Activated naive CD4-positive, alpha-beta T cell treated with anti-CD3 and anti-CD28 coated beads, Interleukin-2, amount 50 U/mL, for 24 hours (primary cell): ENCODE measurements around the gene MRPL46.
A peak's percentile ranks its signal among the peaks of the same experiment; 100 is the strongest.
"Not testable (repeated sequence)": the region's sequence is repeated elsewhere in the genome, so short reads cannot be mapped to it uniquely, and the experiment has no call there.

Experiments used
- H3K27ac Mint-ChIP-seq: one replicate; pipeline ENCODE4 v1.8.0; 2021; ENCODE audit warnings: mild to moderate bottlenecking, mixed read lengths
- H3K27me3 Mint-ChIP-seq: one replicate; pipeline ENCODE4 v1.8.0; 2021; ENCODE audit warnings: mixed read lengths
- H3K36me3 Mint-ChIP-seq: one replicate; pipeline ENCODE4 v1.8.0; 2021; ENCODE audit warnings: mixed read lengths
- H3K4me1 Mint-ChIP-seq: one replicate; pipeline ENCODE4 v1.8.0; 2021; ENCODE audit warnings: mixed read lengths
- H3K4me3 Mint-ChIP-seq: one replicate; pipeline ENCODE4 v1.8.0; 2021; ENCODE audit warnings: mild to moderate bottlenecking, mixed read lengths
- H3K9me3 Mint-ChIP-seq: one replicate; pipeline ENCODE4 v1.8.0; 2021; ENCODE audit warnings: mixed read lengths

The MRPL46 gene

GRCh38 chr15:88487796-88488523 is 20.8 kb upstream of the MRPL46 start:
- Mint-ChIP-seq H3K36me3 (peaks cover 2% of the 10 kb centered on the region), H3K9me3 (no peaks in the 10 kb centered on the region), H3K4me3 (no peak overlapping the region), H3K27me3 (no peaks in the 10 kb centered on the region), H3K27ac (no peak overlapping the region), H3K4me1 (no peaks in the 10 kb centered on the region)

- no peak overlapping the region for H3K4me3 Mint-ChIP-seq
- H3K36me3 Mint-ChIP-seq = peaks cover 2% of the 10 kb centered on the region
- no peaks in the 10 kb centered on the region for H3K27me3 Mint-ChIP-seq
- no peak overlapping the region for H3K27ac Mint-ChIP-seq
- no peaks in the 10 kb centered on the region for H3K9me3 Mint-ChIP-seq
- no peaks in the 10 kb centered on the region for H3K4me1 Mint-ChIP-seq
Measured at GRCh38 chr15:88487178-88487795, 20.1 kb upstream of the MRPL46 start.

- no peak overlapping the region for H3K27ac Mint-ChIP-seq
Measured at GRCh38 chr15:88484682-88485331, 17.6 kb upstream of the MRPL46 start.

GRCh38 chr15:88482263-88482662 is 15.1 kb upstream of the MRPL46 start:
- no peaks in the 10 kb centered on the region for H3K9me3 Mint-ChIP-seq
- H3K36me3 Mint-ChIP-seq = peaks cover 5% of the 10 kb centered on the region
- no peak overlapping the region for H3K27ac Mint-ChIP-seq
- H3K4me1 Mint-ChIP-seq = no peaks in the 10 kb centered on the region
- H3K27me3 Mint-ChIP-seq = no peaks in the 10 kb centered on the region
- no peak overlapping the region for H3K4me3 Mint-ChIP-seq

More at GRCh38 chr15:88484682-88485331, 17.6 kb upstream of the MRPL46 start:
- Mint-ChIP-seq H3K27me3 (no peaks in the 10 kb centered on the region), H3K4me3 (no peak overlapping the region), H3K9me3 (no peaks in the 10 kb centered on the region), H3K4me1 (no peaks in the 10 kb centered on the region), H3K36me3 (peaks cover 5% of the 10 kb centered on the region)

- no peaks in the 10 kb centered on the region for H3K9me3 Mint-ChIP-seq
- H3K36me3 Mint-ChIP-seq = peaks cover 5% of the 10 kb centered on the region
- no peaks in the 10 kb centered on the region for H3K27me3 Mint-ChIP-seq
- H3K4me1 Mint-ChIP-seq = no peaks in the 10 kb centered on the region
- no peak overlapping the region for H3K27ac Mint-ChIP-seq
- no peak overlapping the region for H3K4me3 Mint-ChIP-seq
Measured at GRCh38 chr15:88480981-88481380, 13.8 kb upstream of the MRPL46 start.

GRCh38 chr15:88479169-88479568 is 12.0 kb upstream of the MRPL46 start:
- Mint-ChIP-seq H3K27me3 (no peaks in the 10 kb centered on the region), H3K4me1 (no peaks in the 10 kb centered on the region), H3K9me3 (no peaks in the 10 kb centered on the region), H3K27ac (no peak overlapping the region), H3K4me3 (no peak overlapping the region), H3K36me3 (peaks cover 3% of the 10 kb centered on the region)

GRCh38 chr15:88477904-88478303 is 10.7 kb upstream of the MRPL46 start:
- H3K27ac Mint-ChIP-seq = no peak overlapping the region
- no peak overlapping the region for H3K4me3 Mint-ChIP-seq
- peaks cover 3% of the 10 kb centered on the region for H3K36me3 Mint-ChIP-seq
- H3K9me3 Mint-ChIP-seq = no peaks in the 10 kb centered on the region
- no peaks in the 10 kb centered on the region for H3K27me3 Mint-ChIP-seq
- H3K4me1 Mint-ChIP-seq = no peaks in the 10 kb centered on the region

- H3K4me1 Mint-ChIP-seq = peaks cover 2% of the 10 kb centered on the region
- H3K27me3 Mint-ChIP-seq = no peaks in the 10 kb centered on the region
- H3K27ac Mint-ChIP-seq = no peak overlapping the region
- no peak overlapping the region for H3K4me3 Mint-ChIP-seq
- H3K36me3 Mint-ChIP-seq = peaks cover 4% of the 10 kb centered on the region
- no peaks in the 10 kb centered on the region for H3K9me3 Mint-ChIP-seq
Measured at GRCh38 chr15:88477126-88477525, 9.9 kb upstream of the MRPL46 start.

- no peaks in the 10 kb centered on the region for H3K27me3 Mint-ChIP-seq
- H3K4me3 Mint-ChIP-seq = no peak overlapping the region
- no peaks in the 10 kb centered on the region for H3K9me3 Mint-ChIP-seq
- peaks cover 6% of the 10 kb centered on the region for H3K36me3 Mint-ChIP-seq
- peaks cover 7% of the 10 kb centered on the region for H3K4me1 Mint-ChIP-seq
- no peak overlapping the region for H3K27ac Mint-ChIP-seq
Measured at GRCh38 chr15:88476635-88477060, 9.5 kb upstream of the MRPL46 start.

- not testable (repeated sequence) for H3K36me3 Mint-ChIP-seq, H3K27me3 Mint-ChIP-seq, H3K9me3 Mint-ChIP-seq, H3K4me3 Mint-ChIP-seq, H3K4me1 Mint-ChIP-seq, H3K27ac Mint-ChIP-seq
Measured at GRCh38 chr15:88473661-88474293, 6.6 kb upstream of the MRPL46 start.

GRCh38 chr15:88472225-88472624 is 5.0 kb upstream of the MRPL46 start:
- H3K4me1 Mint-ChIP-seq = peaks cover 15% of the 10 kb centered on the region
- H3K9me3 Mint-ChIP-seq = no peaks in the 10 kb centered on the region
- H3K27me3 Mint-ChIP-seq = no peaks in the 10 kb centered on the region
- H3K36me3 Mint-ChIP-seq = peaks cover 2% of the 10 kb centered on the region
- H3K4me3 Mint-ChIP-seq = no peak overlapping the region
- peak overlapping the region; percentile 2 for H3K27ac Mint-ChIP-seq

- peaks cover 2% of the 10 kb centered on the region for H3K36me3 Mint-ChIP-seq
- peaks cover 25% of the 10 kb centered on the region for H3K4me1 Mint-ChIP-seq
- H3K27ac Mint-ChIP-seq = no peak overlapping the region
- no peaks in the 10 kb centered on the region for H3K27me3 Mint-ChIP-seq
- H3K9me3 Mint-ChIP-seq = no peaks in the 10 kb centered on the region
- H3K4me3 Mint-ChIP-seq = no peak overlapping the region
Measured at GRCh38 chr15:88470625-88471372, 3.6 kb upstream of the MRPL46 start.

- no peaks in the 10 kb centered on the region for H3K27me3 Mint-ChIP-seq
- H3K9me3 Mint-ChIP-seq = no peaks in the 10 kb centered on the region
- no peak overlapping the region for H3K27ac Mint-ChIP-seq
- H3K4me3 Mint-ChIP-seq = no peak overlapping the region
- peaks cover 4% of the 10 kb centered on the region for H3K36me3 Mint-ChIP-seq
- peaks cover 35% of the 10 kb centered on the region for H3K4me1 Mint-ChIP-seq
Measured at GRCh38 chr15:88469321-88469720, 2.1 kb upstream of the MRPL46 start.

- Mint-ChIP-seq H3K4me1 (peaks cover 35% of the 10 kb centered on the region), H3K4me3 (peak overlapping the region; percentile 93), H3K27ac (peak overlapping the region; percentile 30)
- H3K27me3 Mint-ChIP-seq, H3K9me3 Mint-ChIP-seq, H3K36me3 Mint-ChIP-seq: not testable (repeated sequence)
Measured at GRCh38 chr15:88468721-88469120, 1.5 kb upstream of the MRPL46 start.

GRCh38 chr15:88467935-88468528 is 844 bp upstream of the MRPL46 start:
- peak overlapping the region; percentile 93 for H3K4me3 Mint-ChIP-seq

More at GRCh38 chr15:88467935-88468528, 844 bp upstream of the MRPL46 start:
- Mint-ChIP-seq H3K27me3 (no peaks in the 10 kb centered on the region), H3K9me3 (no peaks in the 10 kb centered on the region), H3K4me1 (peaks cover 35% of the 10 kb centered on the region), H3K36me3 (peaks cover 6% of the 10 kb centered on the region), H3K27ac (peak overlapping the region; percentile 99)
